NCI-H774 (cell line): ENCODE data around the gene PPP6C.
A peak's percentile ranks its signal among the peaks of the same experiment; 100 is the strongest.
"Not testable (repeated sequence)": the region's sequence is repeated elsewhere in the genome, so short reads cannot be mapped to it uniquely, and the experiment has no call there.

ENCODE experiments used
- DNase-seq: peaks from one replicate; lab custom pipeline; 2025; lab: John Stamatoyannopoulos, UW

PPP6C gene

GRCh38 chr9:125189361-125190289, at the start of gene PPP6C:
Gene PPP6C, minus strand, starts transcription at chr9:125189803. Its CDS starts 85 bp downstream, at chr9:125189718.
- DNase-seq: peak; percentile 97

GRCh38 chr9:125238915-125239446, 49.4 kb upstream of the PPP6C start:
- no peak for DNase-seq

GRCh38 chr9:125238127-125238914, 48.7 kb upstream of the PPP6C start:
- no peak for DNase-seq

GRCh38 chr9:125236520-125237159, 47.0 kb upstream of the PPP6C start:
- DNase-seq: not testable (repeated sequence)

GRCh38 chr9:125235804-125236519, 46.4 kb upstream of the PPP6C start:
- no peak for DNase-seq

- DNase-seq: not testable (repeated sequence)
Measured at GRCh38 chr9:125234099-125234498, 44.5 kb upstream of the PPP6C start.

GRCh38 chr9:125233678-125234077, 44.1 kb upstream of the PPP6C start:
- DNase-seq: no peak

- no peak for DNase-seq
Measured at GRCh38 chr9:125227761-125228160, 38.2 kb upstream of the PPP6C start.

- not testable (repeated sequence) for DNase-seq
Measured at GRCh38 chr9:125224858-125225257, 35.3 kb upstream of the PPP6C start.

GRCh38 chr9:125218621-125219020, 29.0 kb upstream of the PPP6C start:
- no peak for DNase-seq

- DNase-seq: no peak
Measured at GRCh38 chr9:125214186-125214585, 24.6 kb upstream of the PPP6C start.

GRCh38 chr9:125204477-125204876, 14.9 kb upstream of the PPP6C start:
- DNase-seq: no peak

GRCh38 chr9:125202846-125203618, 13.4 kb upstream of the PPP6C start:
- DNase-seq: peak; percentile 38

- DNase-seq: peak; percentile 93
Measured at GRCh38 chr9:125200216-125201047, 10.8 kb upstream of the PPP6C start, which contains the start of gene RABEPK. Gene RABEPK, plus strand, starts transcription at chr9:125200542. Its CDS starts 2,472 bp downstream, at chr9:125203014.

- not testable (repeated sequence) for DNase-seq
Measured at GRCh38 chr9:125195591-125195990, 6.0 kb upstream of the PPP6C start.

GRCh38 chr9:125194466-125194865, 4.9 kb upstream of the PPP6C start:
- DNase-seq: not testable (repeated sequence)

- DNase-seq: no peak
Measured at GRCh38 chr9:125190361-125190801, 778 bp upstream of the PPP6C start.

GRCh38 chr9:125189011-125189360, 617 bp downstream of the PPP6C start:
- DNase-seq: no peak

- DNase-seq: no peak
Measured at GRCh38 chr9:125183561-125183960, 6.0 kb downstream of the PPP6C start.

GRCh38 chr9:125183054-125183453, 6.5 kb downstream of the PPP6C start:
- DNase-seq: no peak
